Measurements from ENCODE around the gene KLHL13.

DNA sequence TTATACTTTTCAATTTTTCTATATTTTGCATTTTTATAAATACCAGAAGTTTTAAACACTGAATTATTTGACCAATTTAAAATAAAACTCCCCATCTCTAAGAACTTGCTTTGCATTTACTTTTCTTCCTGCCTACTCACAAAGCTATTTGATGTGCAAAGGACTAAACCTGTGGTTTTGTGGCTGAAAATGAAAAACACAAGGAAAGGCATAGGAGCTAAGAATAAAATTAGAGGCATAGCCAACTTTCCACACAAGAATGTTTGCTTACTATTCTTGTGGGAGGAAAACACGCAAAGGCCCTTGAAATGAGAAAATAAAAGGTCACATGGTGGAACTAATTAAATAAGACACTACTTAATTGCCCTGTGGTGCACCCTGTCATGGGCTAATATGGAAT is 221.2 kb downstream of the KLHL13 start:
- TF ChIP-seq, protein P1, sequence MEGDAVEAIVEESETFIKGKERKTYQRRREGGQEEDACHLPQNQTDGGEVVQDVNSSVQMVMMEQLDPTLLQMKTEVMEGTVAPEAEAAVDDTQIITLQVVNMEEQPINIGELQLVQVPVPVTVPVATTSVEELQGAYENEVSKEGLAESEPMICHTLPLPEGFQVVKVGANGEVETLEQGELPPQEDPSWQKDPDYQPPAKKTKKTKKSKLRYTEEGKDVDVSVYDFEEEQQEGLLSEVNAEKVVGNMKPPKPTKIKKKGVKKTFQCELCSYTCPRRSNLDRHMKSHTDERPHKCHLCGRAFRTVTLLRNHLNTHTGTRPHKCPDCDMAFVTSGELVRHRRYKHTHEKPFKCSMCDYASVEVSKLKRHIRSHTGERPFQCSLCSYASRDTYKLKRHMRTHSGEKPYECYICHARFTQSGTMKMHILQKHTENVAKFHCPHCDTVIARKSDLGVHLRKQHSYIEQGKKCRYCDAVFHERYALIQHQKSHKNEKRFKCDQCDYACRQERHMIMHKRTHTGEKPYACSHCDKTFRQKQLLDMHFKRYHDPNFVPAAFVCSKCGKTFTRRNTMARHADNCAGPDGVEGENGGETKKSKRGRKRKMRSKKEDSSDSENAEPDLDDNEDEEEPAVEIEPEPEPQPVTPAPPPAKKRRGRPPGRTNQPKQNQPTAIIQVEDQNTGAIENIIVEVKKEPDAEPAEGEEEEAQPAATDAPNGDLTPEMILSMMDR (IDR thresholded peaks at IDR 0.05; ENCODE audit: low read length) = no peak
- TF ChIP-seq EZH2 (IDR thresholded peaks at IDR 0.05; ENCODE audit: borderline replicate concordance, low read length) = no peak

Data from OCI-LY1 (cell line).